Measurements from ENCODE around the gene BASP1.

BASP1 gene

DNA sequence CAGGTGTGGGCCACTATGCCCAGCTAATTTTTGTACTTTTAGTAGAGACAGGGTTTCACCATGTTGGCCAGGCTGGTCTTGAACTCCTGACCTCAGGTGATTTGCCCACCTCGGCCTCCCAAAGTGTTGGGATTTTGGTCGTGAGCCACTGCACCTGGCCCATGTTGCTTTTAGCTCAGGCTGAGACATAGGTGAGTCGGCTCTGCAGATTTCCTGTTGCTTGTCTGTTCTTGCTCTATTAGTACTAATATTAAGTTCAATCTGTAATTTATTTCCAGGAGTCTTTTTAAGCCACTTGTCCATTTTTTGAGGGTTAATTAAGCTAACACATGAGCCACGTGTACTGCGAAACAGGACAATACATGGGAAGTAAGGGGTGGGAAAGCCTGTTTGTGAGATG, 21.4 kb upstream of the BASP1 start:
- H3K27ac ChIP-seq (ENCODE audit: low read length) = no peak overlapping the region
- no peak overlapping the region for H3K9ac ChIP-seq (ENCODE audit: low read depth, low read length)
- no peaks in the 10 kb centered on the region for H3K36me3 ChIP-seq (ENCODE audit: insufficient read depth, low read depth, low read length)
- no peaks in the 10 kb centered on the region for H3K27me3 ChIP-seq (ENCODE audit: insufficient read depth, low read length)
- H3K4me1 ChIP-seq (ENCODE audit: insufficient read depth, low read length) = peaks cover under 1% of the 10 kb centered on the region; the same call in 1 of the 2 replicates
- H3K4me3 ChIP-seq (ENCODE audit: low read length) = no peak overlapping the region
- H3K9me3 ChIP-seq (ENCODE audit: insufficient read depth, low read depth, low read length) = no peaks in the 10 kb centered on the region

DNA sequence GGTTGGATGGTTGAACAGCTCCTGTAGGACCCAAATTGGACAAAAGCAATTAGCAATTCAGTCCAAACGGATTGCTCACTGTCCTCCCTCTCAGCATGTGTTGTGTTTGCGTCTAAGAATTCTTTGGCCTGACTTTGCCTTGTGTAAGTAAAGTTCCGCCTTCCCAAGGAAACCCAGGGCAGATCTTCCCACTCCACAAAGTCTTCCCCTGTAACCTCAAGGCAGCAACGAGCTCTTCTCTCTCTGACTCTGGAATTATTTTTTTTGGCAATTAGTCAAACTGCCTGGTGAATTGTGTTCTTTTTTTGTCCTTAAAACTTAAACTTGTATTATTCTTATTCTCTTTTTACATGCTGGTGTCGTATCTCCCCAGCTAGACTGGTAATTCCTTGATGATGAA, 20.7 kb upstream of the BASP1 start:
- no peak overlapping the region for H3K27ac ChIP-seq (ENCODE audit: low read length)
- no peak overlapping the region for H3K4me3 ChIP-seq (ENCODE audit: low read length)
- no peaks in the 10 kb centered on the region for H3K9me3 ChIP-seq (ENCODE audit: insufficient read depth, low read depth, low read length)
- no peaks in the 10 kb centered on the region for H3K27me3 ChIP-seq (ENCODE audit: insufficient read depth, low read length)
- H3K4me1 ChIP-seq (ENCODE audit: insufficient read depth, low read length) = no peaks in the 10 kb centered on the region
- H3K9ac ChIP-seq (ENCODE audit: low read depth, low read length) = no peak overlapping the region
- no peaks in the 10 kb centered on the region for H3K36me3 ChIP-seq (ENCODE audit: insufficient read depth, low read depth, low read length)

DNA sequence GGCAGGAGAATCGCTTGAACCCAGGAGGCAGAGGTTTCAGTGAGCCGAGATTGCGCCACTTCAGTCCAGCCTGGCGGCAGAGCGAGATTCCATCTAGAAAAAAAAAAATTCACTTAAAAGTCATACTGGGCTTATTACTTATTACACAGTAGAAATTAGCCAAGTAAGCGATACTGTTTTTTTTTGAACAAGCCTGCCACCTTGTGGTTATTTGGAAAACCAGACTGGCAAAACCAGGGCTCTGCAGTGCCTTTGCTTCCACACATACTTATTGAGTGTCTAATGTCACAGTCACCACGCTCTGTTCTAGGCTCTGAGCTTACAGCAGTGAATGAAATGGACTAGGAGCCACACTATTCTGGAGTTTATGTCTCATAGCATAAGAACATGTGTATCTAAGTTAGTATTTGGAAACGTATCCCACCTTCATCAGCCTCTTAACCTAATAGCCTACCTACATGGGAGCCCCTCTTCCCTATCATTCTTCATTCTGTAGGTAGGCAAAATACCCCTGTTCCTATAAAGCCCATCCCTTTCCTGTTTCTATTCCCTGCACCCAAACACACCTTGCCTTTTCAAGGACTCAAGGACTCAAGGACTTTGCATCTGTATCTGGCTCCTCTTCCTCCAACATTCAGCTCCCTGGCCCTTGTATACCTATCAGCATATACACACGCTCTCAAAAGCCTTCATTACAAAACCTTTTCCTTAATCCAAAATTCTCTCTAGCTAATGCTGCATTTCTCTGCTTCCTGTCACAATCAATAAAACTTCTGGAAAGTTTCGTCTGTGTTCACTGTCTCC, 13.9 kb upstream of the BASP1 start:
- no peaks in the 10 kb centered on the region for H3K27me3 ChIP-seq (ENCODE audit: insufficient read depth, low read length)
- H3K27ac ChIP-seq (ENCODE audit: low read length) = no peak overlapping the region
- no peak overlapping the region for H3K9ac ChIP-seq (ENCODE audit: low read depth, low read length)
- H3K4me1 ChIP-seq (ENCODE audit: insufficient read depth, low read length) = 0 out of 2 replicates have a peak, but pooled peaks cover under 1% of the 10 kb centered on the region
- H3K4me3 ChIP-seq (ENCODE audit: low read length) = no peak overlapping the region
- H3K9me3 ChIP-seq (ENCODE audit: insufficient read depth, low read depth, low read length) = no peaks in the 10 kb centered on the region
- H3K36me3 ChIP-seq (ENCODE audit: insufficient read depth, low read depth, low read length) = no peaks in the 10 kb centered on the region

DNA sequence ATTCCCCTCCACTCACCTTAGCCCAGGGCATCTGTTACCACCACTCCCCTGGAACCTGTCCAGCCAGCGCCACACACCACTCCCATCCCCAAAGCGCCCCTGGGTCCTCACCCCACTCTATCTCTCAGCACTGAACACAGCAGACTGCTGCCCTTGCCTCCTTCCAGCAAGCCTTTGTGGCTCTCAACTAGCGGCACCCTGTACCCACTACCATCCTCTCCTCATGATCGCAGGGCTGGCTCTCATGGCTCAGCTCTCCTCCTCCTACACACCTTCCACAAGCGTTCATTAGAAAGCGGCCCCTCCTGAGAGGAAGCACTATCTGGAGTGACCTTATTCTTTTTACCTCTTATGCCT, 13.3 kb upstream of the BASP1 start:
- H3K4me1 ChIP-seq (ENCODE audit: insufficient read depth, low read length) = 0 out of 2 replicates have a peak, but pooled peaks cover 2% of the 10 kb centered on the region
- no peak overlapping the region for H3K4me3 ChIP-seq (ENCODE audit: low read length)
- no peaks in the 10 kb centered on the region for H3K27me3 ChIP-seq (ENCODE audit: insufficient read depth, low read length)
- H3K36me3 ChIP-seq (ENCODE audit: insufficient read depth, low read depth, low read length) = no peaks in the 10 kb centered on the region
- no peak overlapping the region for H3K9ac ChIP-seq (ENCODE audit: low read depth, low read length)
- H3K9me3 ChIP-seq (ENCODE audit: insufficient read depth, low read depth, low read length) = no peaks in the 10 kb centered on the region
- no peak overlapping the region for H3K27ac ChIP-seq (ENCODE audit: low read length)

DNA sequence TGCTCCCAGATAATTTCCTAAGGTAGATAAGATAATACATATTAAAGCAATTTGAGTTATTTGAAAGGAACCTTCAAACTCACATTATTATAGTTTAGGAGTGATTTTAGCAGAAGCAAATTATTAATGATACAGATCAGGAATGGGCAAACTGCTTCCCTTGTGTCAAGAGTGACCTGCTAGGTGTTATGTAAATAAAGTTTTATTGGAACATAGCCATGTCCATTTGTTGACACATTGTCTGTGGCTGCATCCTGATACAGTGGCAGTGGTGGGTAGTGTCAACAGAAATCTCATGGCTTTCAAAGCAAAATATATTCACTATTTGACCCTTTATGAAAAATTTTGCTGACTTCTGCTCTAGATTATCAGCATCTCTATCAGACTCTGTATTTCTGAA, 11.4 kb upstream of the BASP1 start:
- H3K4me1 ChIP-seq (ENCODE audit: insufficient read depth, low read length) = 0 out of 2 replicates have a peak, but pooled peaks cover 2% of the 10 kb centered on the region
- H3K9ac ChIP-seq (ENCODE audit: low read depth, low read length) = no peak overlapping the region
- H3K27ac ChIP-seq (ENCODE audit: low read length) = no peak overlapping the region
- H3K9me3 ChIP-seq (ENCODE audit: insufficient read depth, low read depth, low read length) = no peaks in the 10 kb centered on the region
- H3K4me3 ChIP-seq (ENCODE audit: low read length) = no peak overlapping the region
- no peaks in the 10 kb centered on the region for H3K27me3 ChIP-seq (ENCODE audit: insufficient read depth, low read length)
- no peaks in the 10 kb centered on the region for H3K36me3 ChIP-seq (ENCODE audit: insufficient read depth, low read depth, low read length)

DNA sequence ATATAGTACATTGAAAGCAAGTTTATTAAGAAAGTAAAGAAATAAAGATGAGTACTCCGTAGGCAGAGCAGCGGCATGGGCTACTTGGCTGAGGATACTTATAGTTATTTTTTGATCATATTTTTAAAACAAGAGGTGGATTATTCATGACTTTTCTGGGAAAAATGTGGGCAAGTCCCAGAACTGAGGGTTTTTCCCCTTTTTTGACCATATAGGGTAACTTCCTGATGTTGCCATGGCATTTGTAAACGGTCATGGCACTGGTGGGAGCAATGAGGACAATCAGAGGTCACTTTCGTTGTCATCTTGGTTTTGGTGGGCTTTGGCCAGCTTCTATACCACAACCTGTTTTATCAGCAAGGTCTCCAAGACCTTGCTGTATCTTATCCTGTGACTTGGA, 5.2 kb upstream of the BASP1 start:
- Histone ChIP-seq H3K9me3 (ENCODE audit: insufficient read depth, low read depth, low read length) (no peaks in the 10 kb centered on the region), H3K4me3 (ENCODE audit: low read length) (no peak overlapping the region; the same call in 1 of the 2 replicates), H3K27me3 (ENCODE audit: insufficient read depth, low read length) (no peaks in the 10 kb centered on the region), H3K4me1 (ENCODE audit: insufficient read depth, low read length) (peaks cover 28% of the 10 kb centered on the region), H3K27ac (ENCODE audit: low read length) (no peak overlapping the region), H3K36me3 (ENCODE audit: insufficient read depth, low read depth, low read length) (no peaks in the 10 kb centered on the region), H3K9ac (ENCODE audit: low read depth, low read length) (no peak overlapping the region)

DNA sequence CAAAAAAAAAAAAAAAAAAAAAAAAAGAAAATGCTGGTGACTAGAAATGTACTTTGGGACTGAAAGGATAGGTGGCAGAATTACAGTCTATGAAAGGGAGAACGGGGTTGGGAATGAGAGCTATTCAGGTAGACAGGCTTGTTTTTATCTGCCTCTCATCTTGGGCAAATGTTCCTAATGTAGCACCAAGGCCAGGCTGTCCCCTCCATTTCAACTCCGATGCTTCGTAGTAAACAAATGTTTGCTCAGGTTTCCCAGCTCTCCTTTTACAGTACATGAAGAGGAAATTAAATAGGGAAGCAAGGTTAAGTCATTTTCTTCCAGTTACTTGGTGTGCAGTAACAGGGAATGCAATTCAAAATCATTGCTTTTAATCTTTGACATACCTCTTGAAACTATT, 4.4 kb upstream of the BASP1 start:
- Histone ChIP-seq H3K27me3 (ENCODE audit: insufficient read depth, low read length) (no peaks in the 10 kb centered on the region), H3K36me3 (ENCODE audit: insufficient read depth, low read depth, low read length) (no peaks in the 10 kb centered on the region), H3K9ac (ENCODE audit: low read depth, low read length) (no peak overlapping the region), H3K4me1 (ENCODE audit: insufficient read depth, low read length) (peaks cover 28% of the 10 kb centered on the region), H3K9me3 (ENCODE audit: insufficient read depth, low read depth, low read length) (no peaks in the 10 kb centered on the region), H3K27ac (ENCODE audit: low read length) (no peak overlapping the region), H3K4me3 (ENCODE audit: low read length) (no peak overlapping the region)

DNA sequence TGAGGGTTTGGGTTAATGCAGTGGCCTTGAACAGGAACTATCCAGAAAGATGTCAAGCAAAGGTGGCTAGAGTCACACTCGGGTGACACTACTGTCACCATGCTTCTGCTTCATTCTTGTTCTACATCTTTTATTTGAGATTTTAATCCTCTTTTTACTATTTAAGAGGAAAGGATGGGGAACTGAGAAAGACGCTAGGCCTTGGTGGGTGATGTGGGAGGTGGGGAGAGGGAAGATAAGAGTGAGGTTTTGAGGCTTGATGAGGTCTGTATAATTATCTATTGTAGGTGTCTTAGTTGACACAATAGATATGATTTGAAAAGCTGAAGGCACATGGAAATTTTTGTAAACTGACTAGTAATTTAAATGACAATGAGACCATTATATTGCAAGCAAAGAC, 3.5 kb upstream of the BASP1 start:
- H3K4me3 ChIP-seq (ENCODE audit: low read length) = peak overlapping the region; percentile 78; the same call in 1 of the 2 replicates
- H3K36me3 ChIP-seq (ENCODE audit: insufficient read depth, low read depth, low read length) = no peaks in the 10 kb centered on the region
- no peak overlapping the region for H3K27ac ChIP-seq (ENCODE audit: low read length)
- H3K27me3 ChIP-seq (ENCODE audit: insufficient read depth, low read length) = no peaks in the 10 kb centered on the region
- no peak overlapping the region for H3K9ac ChIP-seq (ENCODE audit: low read depth, low read length)
- H3K9me3 ChIP-seq (ENCODE audit: insufficient read depth, low read depth, low read length) = no peaks in the 10 kb centered on the region
- H3K4me1 ChIP-seq (ENCODE audit: insufficient read depth, low read length) = peaks cover 26% of the 10 kb centered on the region

DNA sequence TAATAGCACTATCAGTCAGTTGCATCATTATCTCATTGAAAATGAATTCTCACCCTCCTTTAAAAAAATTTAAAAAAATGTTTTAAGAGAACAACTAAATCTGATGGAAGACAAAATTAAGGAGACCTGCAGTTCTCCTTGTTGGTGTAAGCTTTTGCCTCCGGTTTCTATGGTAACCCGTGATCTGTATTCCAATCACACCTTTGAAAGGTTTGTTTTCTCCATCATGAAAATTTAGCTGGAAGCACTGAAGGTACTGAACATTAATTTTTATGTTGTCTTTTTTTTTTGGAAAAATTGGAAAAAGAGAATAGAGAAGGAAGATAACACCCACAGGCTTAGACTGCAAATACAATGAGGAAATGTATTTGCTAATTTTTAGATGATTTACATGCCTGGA, 2.5 kb upstream of the BASP1 start:
- peaks cover 33% of the 10 kb centered on the region for H3K4me1 ChIP-seq (ENCODE audit: insufficient read depth, low read length)
- H3K4me3 ChIP-seq (ENCODE audit: low read length) = peak overlapping the region; percentile 78

DNA sequence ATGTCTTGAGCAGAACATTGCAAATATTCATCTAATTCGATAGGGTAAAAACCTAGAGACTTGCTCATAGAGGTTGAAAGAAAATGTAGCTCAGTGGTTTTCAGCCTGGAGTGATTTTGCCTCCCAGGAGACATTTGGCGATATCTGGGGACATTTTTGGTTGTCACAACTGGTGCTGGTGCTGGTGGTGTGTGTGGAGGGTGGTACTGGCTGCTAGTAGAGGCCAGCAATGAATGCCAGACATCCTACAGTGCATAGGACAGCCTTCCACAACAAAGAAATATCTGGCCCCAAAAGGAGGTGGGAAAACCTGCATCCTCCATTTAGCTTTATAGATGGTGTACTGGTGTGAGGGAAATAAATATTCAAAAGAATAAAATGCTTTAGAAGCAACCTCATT, 2.1 kb upstream of the BASP1 start:
- H3K9me3 ChIP-seq (ENCODE audit: insufficient read depth, low read depth, low read length) = no peaks in the 10 kb centered on the region
- peak overlapping the region; percentile 78 for H3K4me3 ChIP-seq (ENCODE audit: low read length)
- H3K27ac ChIP-seq (ENCODE audit: low read length) = no peak overlapping the region
- no peaks in the 10 kb centered on the region for H3K27me3 ChIP-seq (ENCODE audit: insufficient read depth, low read length)
- H3K4me1 ChIP-seq (ENCODE audit: insufficient read depth, low read length) = peaks cover 35% of the 10 kb centered on the region
- H3K9ac ChIP-seq (ENCODE audit: low read depth, low read length) = peak overlapping the region; percentile 36; the same call in 1 of the 2 replicates
- H3K36me3 ChIP-seq (ENCODE audit: insufficient read depth, low read depth, low read length) = 0 out of 2 replicates have a peak, but pooled peaks cover 8% of the 10 kb centered on the region

More for the DNA sequence above, 2.5 kb upstream of the BASP1 start:
- 0 out of 2 replicates have a peak, but pooled peaks cover 5% of the 10 kb centered on the region for H3K36me3 ChIP-seq (ENCODE audit: insufficient read depth, low read depth, low read length)
- no peaks in the 10 kb centered on the region for H3K27me3 ChIP-seq (ENCODE audit: insufficient read depth, low read length)
- H3K27ac ChIP-seq (ENCODE audit: low read length) = no peak overlapping the region
- no peaks in the 10 kb centered on the region for H3K9me3 ChIP-seq (ENCODE audit: insufficient read depth, low read depth, low read length)
- peak overlapping the region; percentile 36; the same call in 1 of the 2 replicates for H3K9ac ChIP-seq (ENCODE audit: low read depth, low read length)

DNA sequence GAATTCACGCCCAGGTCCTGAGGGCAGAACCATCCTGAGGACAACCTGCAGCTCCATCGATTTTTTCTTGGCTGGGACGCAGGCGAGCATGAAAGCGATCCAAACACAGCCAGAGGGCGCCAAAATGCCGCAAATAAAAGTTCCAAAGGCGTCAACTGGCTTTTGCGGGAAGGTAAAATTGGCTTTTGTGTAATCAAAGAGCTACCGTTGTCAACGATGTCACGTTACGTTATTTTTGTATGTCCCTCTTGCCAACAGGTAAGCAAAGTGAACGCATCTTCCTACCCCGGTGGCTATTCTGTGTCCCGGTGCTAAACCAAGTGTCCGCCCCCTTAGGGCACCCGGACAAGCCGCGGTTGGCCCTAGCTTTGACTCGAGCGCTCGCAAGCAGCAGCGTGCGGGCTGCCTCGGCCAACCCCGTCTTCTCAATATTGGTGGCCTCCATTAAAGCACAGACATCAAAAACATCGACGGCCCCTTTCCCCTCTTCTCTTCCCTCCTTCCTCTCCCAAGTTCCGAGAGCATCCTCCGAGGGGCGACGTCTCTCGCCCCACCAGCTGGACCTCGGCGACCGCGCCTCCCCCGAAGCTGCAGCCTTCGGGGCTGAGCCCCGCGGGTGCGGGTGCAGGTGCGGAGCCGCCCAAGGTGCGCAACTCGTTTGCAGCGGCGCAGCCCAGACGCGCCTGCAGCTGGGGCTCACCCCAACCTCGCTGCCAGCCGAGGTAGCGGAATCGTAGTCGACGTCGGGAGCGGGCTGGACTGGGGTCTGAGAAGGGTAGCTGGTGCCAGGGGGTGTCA, 1.1 kb upstream of the BASP1 start:
- H3K27me3 ChIP-seq (ENCODE audit: insufficient read depth, low read length) = no peaks in the 10 kb centered on the region
- no peaks in the 10 kb centered on the region for H3K9me3 ChIP-seq (ENCODE audit: insufficient read depth, low read depth, low read length)
- H3K4me3 ChIP-seq (ENCODE audit: low read length) = peak overlapping the region; percentile 78
- H3K4me1 ChIP-seq (ENCODE audit: insufficient read depth, low read length) = peaks cover 35% of the 10 kb centered on the region
- 0 out of 2 replicates have a peak, but pooled peaks cover 8% of the 10 kb centered on the region for H3K36me3 ChIP-seq (ENCODE audit: insufficient read depth, low read depth, low read length)
- H3K9ac ChIP-seq (ENCODE audit: low read depth, low read length) = peak overlapping the region; percentile 61; the same call in 1 of the 2 replicates
- no peak overlapping the region for H3K27ac ChIP-seq (ENCODE audit: low read length)

Measured in iPS-20b (cell line).